Activated T-cell treated with anti-CD3 and anti-CD28 coated beads for 4 hours (primary cell): ENCODE measurements around the gene TACC3.

Experiments
- DNase-seq: peaks from one replicate; pipeline ENCODE4 v3.0.0-alpha.2; 2020

Gene TACC3

DNA sequence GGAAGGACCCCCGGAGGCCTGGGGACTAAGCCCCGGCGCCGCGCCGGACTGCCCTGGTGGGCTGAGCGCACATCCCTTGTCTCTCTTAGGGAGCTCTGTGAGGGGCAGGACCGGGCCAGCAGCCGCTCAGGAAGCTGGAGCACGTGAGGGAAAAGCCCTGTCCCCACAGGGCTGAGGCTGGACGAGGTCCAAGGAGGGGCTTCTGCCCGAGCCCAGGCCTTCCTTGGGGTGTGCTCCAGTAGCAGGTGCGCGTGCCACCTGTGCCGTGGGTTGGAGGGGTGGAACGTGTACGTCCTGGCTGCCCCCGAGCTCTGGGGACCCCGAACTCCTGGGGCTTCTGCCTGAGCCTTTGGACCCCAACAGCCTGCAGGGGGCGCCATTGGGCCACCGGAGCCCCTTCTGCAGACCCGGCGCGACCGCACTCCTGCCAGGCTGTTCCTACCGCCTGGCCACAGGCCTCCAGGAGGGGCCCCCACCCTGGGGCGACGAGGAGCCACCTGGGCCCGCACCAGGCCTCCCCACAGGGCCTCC is 27.2 kb downstream of the TACC3 start:
- DNase-seq, result peak; percentile 66

GRCh38 chr4:1749370-1749769 is 28.0 kb downstream of the TACC3 start:
- DNase-seq, result no peak

DNA sequence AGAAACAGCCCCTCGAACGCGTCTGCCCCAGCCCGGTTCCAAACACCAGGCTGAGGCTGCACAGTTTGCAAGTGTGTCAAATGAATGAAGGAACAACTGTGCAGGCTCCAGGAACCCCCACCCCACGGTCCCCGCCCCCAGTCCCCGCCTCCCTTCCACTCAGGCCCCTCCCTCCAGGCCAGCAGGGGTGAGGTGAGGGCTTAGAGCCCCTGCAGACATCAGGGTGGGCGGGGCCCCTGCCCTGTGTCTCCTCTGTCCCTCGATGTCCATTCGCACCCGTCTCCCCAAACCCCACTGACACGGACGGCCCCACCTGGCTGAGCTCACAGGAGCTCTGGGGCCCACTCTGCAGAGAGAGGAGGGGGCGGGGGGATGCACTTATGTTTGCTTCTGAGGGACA is 28.5 kb downstream of the TACC3 start:
- no peak for DNase-seq

GRCh38 chr4:1750381-1751154 is 29.2 kb downstream of the TACC3 start:
- DNase-seq, result no peak

- DNase-seq, result no peak
These were observed 30.0 kb downstream of the TACC3 start for GRCh38 chr4:1751155-1751918.

DNA sequence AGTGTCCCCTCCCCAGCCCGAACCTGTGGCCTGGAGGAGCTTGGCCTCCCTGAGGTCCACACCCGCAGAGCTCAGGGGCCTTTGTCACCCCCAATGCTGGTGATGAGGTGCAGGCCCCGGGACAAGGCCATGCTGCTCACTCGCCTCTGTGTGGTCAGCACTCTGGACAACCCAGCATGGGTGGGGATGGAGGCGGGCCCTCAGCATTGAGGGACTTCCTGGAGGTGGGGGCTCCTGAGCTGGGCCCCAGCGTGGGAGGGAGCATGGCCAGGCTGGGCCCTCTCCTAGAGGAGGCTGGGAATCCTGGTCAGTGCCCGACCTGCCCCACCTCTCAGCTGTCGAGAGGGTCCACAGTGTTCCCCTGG is 30.6 kb downstream of the TACC3 start:
- DNase-seq, result no peak

DNA sequence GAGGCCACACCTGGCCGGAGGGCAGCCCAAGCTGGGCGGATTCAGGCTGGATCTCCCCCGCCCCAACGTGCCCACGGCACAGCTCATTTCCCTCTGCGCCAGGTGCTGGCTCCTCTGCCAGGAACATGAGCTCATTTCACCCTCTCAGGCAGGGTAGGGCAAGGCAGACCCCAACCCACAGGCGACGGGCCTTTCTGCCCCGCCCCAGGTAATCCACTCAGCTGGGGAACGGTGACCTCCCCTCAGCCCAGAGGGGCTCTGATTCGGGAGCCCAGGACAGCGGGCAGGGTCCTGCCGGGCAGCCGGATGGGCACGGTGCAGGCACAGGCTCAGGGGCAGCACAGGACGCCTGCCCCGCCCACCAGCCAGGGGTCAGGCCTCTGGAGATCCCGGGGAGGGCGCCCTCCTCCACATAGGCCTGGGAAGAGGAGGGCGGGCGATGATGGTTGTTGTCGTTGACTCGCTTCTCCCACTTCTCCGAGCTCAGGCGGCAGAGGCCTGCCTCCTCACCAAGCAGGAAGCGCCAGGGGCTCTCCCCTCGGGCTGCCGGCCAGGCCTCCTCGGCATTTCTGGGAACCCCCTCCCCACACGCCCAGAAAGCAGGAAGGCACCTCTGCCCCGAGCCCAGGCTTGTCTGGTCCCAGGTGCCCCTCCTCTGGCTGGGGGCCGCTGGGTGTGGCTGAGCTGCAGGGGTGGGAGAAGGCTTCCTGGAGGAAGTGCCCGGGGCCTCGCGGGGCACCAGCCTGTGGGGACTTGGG is 31.1 kb downstream of the TACC3 start:
- no peak for DNase-seq

GRCh38 chr4:1753294-1753696 is 32.0 kb downstream of the TACC3 start:
- no peak for DNase-seq

DNA sequence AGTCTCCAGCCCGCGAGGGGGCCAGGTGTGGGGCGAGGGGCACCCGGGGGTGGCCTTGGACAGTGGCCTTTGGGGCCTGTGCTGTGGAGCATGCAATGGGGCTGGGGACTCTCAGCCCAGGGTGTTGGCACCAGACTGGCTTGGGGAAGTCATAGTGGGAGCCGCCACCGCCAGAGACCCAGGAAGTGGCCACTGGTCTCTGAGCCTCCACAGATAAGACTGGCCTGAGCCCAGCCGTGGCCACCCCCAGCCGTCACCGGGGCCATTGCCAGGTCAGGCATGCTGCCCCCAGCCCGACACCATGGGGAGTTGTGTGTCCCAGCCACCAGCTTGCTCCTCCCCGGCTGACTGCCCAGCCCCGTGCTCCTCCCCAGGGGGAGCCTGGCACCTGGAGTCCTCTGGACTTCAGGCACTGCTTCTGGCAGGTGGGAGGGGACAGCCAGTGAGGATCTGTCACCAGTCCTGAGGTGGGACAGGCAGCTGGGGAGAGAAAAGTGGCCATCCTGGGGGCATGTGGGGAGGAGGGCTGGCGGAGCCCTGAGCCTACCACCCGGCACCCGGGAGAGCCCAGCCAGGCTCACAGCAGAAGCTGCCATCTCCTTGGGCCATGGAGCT is 32.5 kb downstream of the TACC3 start:
- DNase-seq, result no peak

GRCh38 chr4:1754336-1754735 is 33.0 kb downstream of the TACC3 start:
- DNase-seq, result no peak

GRCh38 chr4:1755297-1755696 is 34.0 kb downstream of the TACC3 start:
- DNase-seq, result no peak

DNA sequence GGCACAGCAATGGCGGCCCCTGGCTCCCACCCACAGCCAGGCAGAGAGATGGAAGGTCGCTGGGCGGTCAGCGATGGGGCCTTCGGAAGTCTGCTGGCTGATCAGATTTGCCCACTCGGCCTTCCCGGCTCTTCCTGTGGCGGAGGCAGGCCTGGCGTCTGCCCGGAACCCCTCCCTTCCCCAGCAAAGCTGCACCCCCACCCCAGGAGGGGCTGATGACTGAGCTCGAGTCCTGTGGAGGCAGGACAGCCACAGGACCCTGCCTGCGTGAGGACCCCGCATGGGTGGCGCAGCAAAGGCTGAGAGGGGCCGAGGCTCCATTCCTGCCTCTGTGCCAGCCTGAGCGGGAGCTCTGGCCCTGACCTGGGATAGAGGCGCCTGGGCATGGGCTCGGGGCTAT is 34.8 kb downstream of the TACC3 start:
- no peak for DNase-seq

GRCh38 chr4:1756893-1757779 is 35.8 kb downstream of the TACC3 start:
- DNase-seq, result no peak

DNA sequence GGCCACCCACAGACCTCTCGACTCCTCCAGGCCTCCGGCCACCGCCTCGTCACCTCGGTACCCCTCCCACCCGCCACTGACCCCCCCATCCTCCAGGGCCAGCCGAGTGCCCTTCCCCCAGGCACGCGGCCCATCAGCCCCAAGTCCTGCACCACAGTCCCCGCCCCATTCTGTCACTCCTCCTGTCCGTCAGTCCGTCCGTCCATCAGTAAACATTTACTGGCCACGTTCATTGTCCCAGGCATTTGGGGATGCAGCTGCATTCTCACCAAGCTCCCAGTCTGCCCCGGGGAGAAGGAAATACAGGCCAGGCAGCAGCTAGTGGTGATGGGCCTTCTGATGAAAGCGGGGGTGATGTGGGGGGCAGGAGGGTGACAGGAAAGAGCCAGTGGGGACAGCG is 36.5 kb downstream of the TACC3 start:
- no peak for DNase-seq

GRCh38 chr4:1758306-1759121 is 37.2 kb downstream of the TACC3 start:
- no peak for DNase-seq

- DNase-seq, result no peak
These were observed 38.0 kb downstream of the TACC3 start for GRCh38 chr4:1759170-1759817.

GRCh38 chr4:1759818-1760223 is 38.5 kb downstream of the TACC3 start:
- DNase-seq, result no peak

DNA sequence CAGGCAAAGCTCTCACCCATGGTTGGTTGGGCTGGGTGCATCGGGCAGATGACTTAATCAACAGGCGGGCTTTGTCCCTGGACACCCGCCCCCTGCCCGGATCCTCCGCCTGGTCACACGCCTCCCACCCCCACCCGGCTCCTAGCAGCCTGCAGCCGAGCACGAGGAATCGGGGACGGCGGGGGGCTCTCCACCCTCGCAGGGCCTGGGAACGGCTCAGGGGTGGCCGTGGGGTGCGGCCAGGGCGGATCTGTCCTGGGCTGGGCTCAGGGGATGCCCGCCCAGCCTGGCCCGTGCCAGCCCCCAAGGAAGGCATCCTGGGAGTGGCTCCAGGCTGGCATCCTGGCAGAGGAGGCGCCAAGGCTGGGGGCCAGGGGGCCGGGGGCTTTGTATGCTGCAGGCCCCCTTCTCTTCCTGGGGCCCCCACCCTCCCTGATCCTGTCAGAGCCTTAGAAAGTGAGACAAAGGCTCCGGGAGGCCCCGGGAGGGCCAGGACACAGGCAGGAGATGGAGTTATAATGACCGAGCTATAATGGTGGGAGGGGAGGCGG is 39.3 kb downstream of the TACC3 start:
- no peak for DNase-seq

GRCh38 chr4:1761130-1761689 is 39.9 kb downstream of the TACC3 start:
- DNase-seq, result no peak
